ENCODE measurements around the gene PET100. TPM values are rescaled to one million over a fixed set of nuclear protein-coding genes. Genes with fewer than 3 reads are reported as not detected.

PET100 gene
- total RNA-seq, 1 experiment from 2014 or later, result 77.6 TPM

- H3K36me3 Mint-ChIP-seq (ENCODE audit: insufficient read depth, unreplicated experiment), result peaks cover 49% of the 10 kb centered on the region
- intact Hi-C loops (cut with micrococcal nuclease; ENCODE audit: unreplicated experiment), result no loop called here
- H3K4me1 Mint-ChIP-seq (ENCODE audit: low read depth, unreplicated experiment), result peaks cover 13% of the 10 kb centered on the region
- no peaks in the 10 kb centered on the region for H3K9me3 Mint-ChIP-seq (ENCODE audit: low read depth, unreplicated experiment)
- CTCF ChIA-PET, result interaction anchor here (0.6 to 2.1 kb wide), 3 partner anchors 11 to 62 kb away, joined by 3 to 8 read pairs (median 3); partner anchors contain the start of genes PET100 and TRAPPC5
- peak overlapping the region; percentile 90 for H3K27ac Mint-ChIP-seq (ENCODE audit: unreplicated experiment)
- DNase-seq, result peak; percentile 83
- no TSS peak for BruUV-seq (replicated peaks)
- no peaks in the 10 kb centered on the region for H3K27me3 Mint-ChIP-seq (ENCODE audit: unreplicated experiment)
- H3K4me3 Mint-ChIP-seq (ENCODE audit: low read depth, unreplicated experiment), result peak overlapping the region; percentile 43
- TF ChIP-seq CTCF (IDR thresholded peaks at IDR 0.05; ENCODE audit: unreplicated experiment), result no peak
These were observed 10.7 kb upstream of the PET100 start for GRCh38 chr19:7618771-7619510.

GRCh38 chr19:7619671-7620441 lies 9.7 kb upstream of the PET100 start:
- Mint-ChIP-seq H3K36me3 (ENCODE audit: insufficient read depth, unreplicated experiment) (peaks cover 50% of the 10 kb centered on the region), H3K4me1 (ENCODE audit: low read depth, unreplicated experiment) (peaks cover 13% of the 10 kb centered on the region), H3K27me3 (ENCODE audit: unreplicated experiment) (no peaks in the 10 kb centered on the region), H3K4me3 (ENCODE audit: low read depth, unreplicated experiment) (no peak overlapping the region), H3K27ac (ENCODE audit: unreplicated experiment) (no peak overlapping the region), H3K9me3 (ENCODE audit: low read depth, unreplicated experiment) (no peaks in the 10 kb centered on the region)
- intact Hi-C loops (cut with micrococcal nuclease; ENCODE audit: unreplicated experiment), result no loop called here
- BruUV-seq (replicated peaks), result TSS peak; percentile 36
- TF ChIP-seq CTCF (IDR thresholded peaks at IDR 0.05; ENCODE audit: unreplicated experiment), result no peak
- CTCF ChIA-PET, result interaction anchor here (0.6 to 2.1 kb wide), 3 partner anchors 10 to 61 kb away, joined by 3 to 8 read pairs (median 3); partner anchors contain the start of genes PET100 and TRAPPC5
- no peak for DNase-seq

- DNase-seq, result no peak
- Mint-ChIP-seq H3K4me1 (ENCODE audit: low read depth, unreplicated experiment) (peaks cover 13% of the 10 kb centered on the region), H3K4me3 (ENCODE audit: low read depth, unreplicated experiment) (no peak overlapping the region), H3K27me3 (ENCODE audit: unreplicated experiment) (no peaks in the 10 kb centered on the region), H3K27ac (ENCODE audit: unreplicated experiment) (no peak overlapping the region), H3K36me3 (ENCODE audit: insufficient read depth, unreplicated experiment) (peaks cover 52% of the 10 kb centered on the region), H3K9me3 (ENCODE audit: low read depth, unreplicated experiment) (no peaks in the 10 kb centered on the region)
- BruUV-seq (replicated peaks), result no TSS peak
- no peak for TF ChIP-seq CTCF (IDR thresholded peaks at IDR 0.05; ENCODE audit: unreplicated experiment)
- intact Hi-C loops (cut with micrococcal nuclease; ENCODE audit: unreplicated experiment), result no loop called here
- CTCF ChIA-PET, result no interaction called here
These were observed 8.9 kb upstream of the PET100 start for GRCh38 chr19:7620442-7621412.

Data from Calu3 (cell line).